ENCODE data around the gene PDZD2.

The PDZD2 gene

GRCh38 chr5:31720004-31720403 lies 81.1 kb downstream of the PDZD2 start:
- Histone ChIP-seq H3K36me3 (ENCODE audit: control insufficient read depth in 1 of 2, insufficient read depth in 2 of 2, low read length in 2 of 2) (no peaks in the 10 kb centered on the region), H3K4me2 (ENCODE audit: low read length) (peak overlapping the region; percentile 0), H3K79me1 (ENCODE audit: low read length) (no peaks in the 10 kb centered on the region), H2AFZ (ENCODE audit: insufficient read depth, low read length, poor library complexity) (no peak overlapping the region), H2AK5ac (ENCODE audit: low read length) (no peak overlapping the region), H3K27ac (ENCODE audit: low read depth, low read length) (no peak overlapping the region), H4K12ac (ENCODE audit: low read depth, low read length) (no peak overlapping the region), H3K14ac (ENCODE audit: low read length) (no peak overlapping the region), H3K79me2 (ENCODE audit: control insufficient read depth, insufficient read depth, low read length, poor library complexity) (no peaks in the 10 kb centered on the region), H3K9ac (ENCODE audit: low read length) (no peak overlapping the region), H3K27me3 (ENCODE audit: insufficient read depth, low read length) (no peaks in the 10 kb centered on the region), H3K4me1 (ENCODE audit: control insufficient read depth in 1 of 2, insufficient read depth in 2 of 2, low read length in 2 of 2) (no peaks in the 10 kb centered on the region), H3K9me3 (ENCODE audit: insufficient read depth, low read depth, low read length) (no peaks in the 10 kb centered on the region), H2BK5ac (ENCODE audit: low read depth, low read length, poor library complexity) (no peak overlapping the region), H3K23ac (ENCODE audit: low read length) (no peak overlapping the region), H3K4me3 (ENCODE audit: low read depth, low read length) (no peak overlapping the region), H4K8ac (ENCODE audit: low read depth, low read length) (no peak overlapping the region), H4K91ac (ENCODE audit: low read depth, low read length) (no peak overlapping the region), H3K18ac (ENCODE audit: low read length) (no peak overlapping the region), H2BK120ac (ENCODE audit: insufficient read depth, low read length, poor library complexity) (no peak overlapping the region), H3K4ac (ENCODE audit: low read depth, low read length) (no peak overlapping the region), H2BK12ac (ENCODE audit: low read length) (no peak overlapping the region)
- no peak for DNase-seq
- no CpG with 5 or more reads among the region's 1 CpG for WGBS (ENCODE audit: extremely low coverage, insufficient coverage, insufficient read length)

GRCh38 chr5:31720811-31721345 lies 81.9 kb downstream of the PDZD2 start:
- H3K27me3 ChIP-seq (ENCODE audit: insufficient read depth, low read length), result no peaks in the 10 kb centered on the region
- H3K14ac ChIP-seq (ENCODE audit: low read length), result no peak overlapping the region
- H3K4me1 ChIP-seq (ENCODE audit: control insufficient read depth in 1 of 2, insufficient read depth in 2 of 2, low read length in 2 of 2), result no peaks in the 10 kb centered on the region
- no peak overlapping the region for H2BK12ac ChIP-seq (ENCODE audit: low read length)
- H3K36me3 ChIP-seq (ENCODE audit: control insufficient read depth in 1 of 2, insufficient read depth in 2 of 2, low read length in 2 of 2), result no peaks in the 10 kb centered on the region
- H4K12ac ChIP-seq (ENCODE audit: low read depth, low read length), result no peak overlapping the region
- no peak overlapping the region for H2AK5ac ChIP-seq (ENCODE audit: low read length)
- no peaks in the 10 kb centered on the region for H3K79me2 ChIP-seq (ENCODE audit: control insufficient read depth, insufficient read depth, low read length, poor library complexity)
- no peak overlapping the region for H2AFZ ChIP-seq (ENCODE audit: insufficient read depth, low read length, poor library complexity)
- no peak overlapping the region for H3K18ac ChIP-seq (ENCODE audit: low read length)
- H2BK5ac ChIP-seq (ENCODE audit: low read depth, low read length, poor library complexity), result no peak overlapping the region
- H3K9ac ChIP-seq (ENCODE audit: low read length), result no peak overlapping the region
- no peak overlapping the region for H3K23ac ChIP-seq (ENCODE audit: low read length)
- no peak overlapping the region for H4K91ac ChIP-seq (ENCODE audit: low read depth, low read length)
- H3K79me1 ChIP-seq (ENCODE audit: low read length), result no peaks in the 10 kb centered on the region
- H2BK120ac ChIP-seq (ENCODE audit: insufficient read depth, low read length, poor library complexity), result no peak overlapping the region
- H3K4me2 ChIP-seq (ENCODE audit: low read length), result no peak overlapping the region
- no CpG with 5 or more reads among the region's 4 CpGs for WGBS (ENCODE audit: extremely low coverage, insufficient coverage, insufficient read length)
- H3K4ac ChIP-seq (ENCODE audit: low read depth, low read length), result no peak overlapping the region
- H3K9me3 ChIP-seq (ENCODE audit: insufficient read depth, low read depth, low read length), result no peaks in the 10 kb centered on the region
- H4K8ac ChIP-seq (ENCODE audit: low read depth, low read length), result no peak overlapping the region
- no peak overlapping the region for H3K27ac ChIP-seq (ENCODE audit: low read depth, low read length)
- no peak for DNase-seq
- H3K4me3 ChIP-seq (ENCODE audit: low read depth, low read length), result no peak overlapping the region

- Histone ChIP-seq H3K4me3 (ENCODE audit: low read depth, low read length) (no peak overlapping the region), H3K27me3 (ENCODE audit: insufficient read depth, low read length) (no peaks in the 10 kb centered on the region), H3K9ac (ENCODE audit: low read length) (no peak overlapping the region), H3K79me2 (ENCODE audit: control insufficient read depth, insufficient read depth, low read length, poor library complexity) (no peaks in the 10 kb centered on the region), H2BK5ac (ENCODE audit: low read depth, low read length, poor library complexity) (no peak overlapping the region), H3K9me3 (ENCODE audit: insufficient read depth, low read depth, low read length) (no peaks in the 10 kb centered on the region), H2BK12ac (ENCODE audit: low read length) (no peak overlapping the region), H2BK120ac (ENCODE audit: insufficient read depth, low read length, poor library complexity) (no peak overlapping the region), H3K36me3 (ENCODE audit: control insufficient read depth in 1 of 2, insufficient read depth in 2 of 2, low read length in 2 of 2) (no peaks in the 10 kb centered on the region), H3K4me1 (ENCODE audit: control insufficient read depth in 1 of 2, insufficient read depth in 2 of 2, low read length in 2 of 2) (no peaks in the 10 kb centered on the region), H3K4me2 (ENCODE audit: low read length) (no peak overlapping the region), H2AFZ (ENCODE audit: insufficient read depth, low read length, poor library complexity) (no peak overlapping the region), H2AK5ac (ENCODE audit: low read length) (no peak overlapping the region), H3K79me1 (ENCODE audit: low read length) (no peaks in the 10 kb centered on the region), H3K27ac (ENCODE audit: low read depth, low read length) (no peak overlapping the region), H4K8ac (ENCODE audit: low read depth, low read length) (no peak overlapping the region), H3K18ac (ENCODE audit: low read length) (no peak overlapping the region), H3K23ac (ENCODE audit: low read length) (no peak overlapping the region), H3K14ac (ENCODE audit: low read length) (no peak overlapping the region), H4K91ac (ENCODE audit: low read depth, low read length) (no peak overlapping the region), H4K12ac (ENCODE audit: low read depth, low read length) (no peak overlapping the region), H3K4ac (ENCODE audit: low read depth, low read length) (no peak overlapping the region)
- no peak for DNase-seq
- WGBS (ENCODE audit: extremely low coverage, insufficient coverage, insufficient read length), result no CpG with 5 or more reads among the region's 4 CpGs
Measured at GRCh38 chr5:31722111-31722510, 83.2 kb downstream of the PDZD2 start.

GRCh38 chr5:31725996-31726395 lies 87.1 kb downstream of the PDZD2 start:
- no peaks in the 10 kb centered on the region for H3K4me1 ChIP-seq (ENCODE audit: control insufficient read depth in 1 of 2, insufficient read depth in 2 of 2, low read length in 2 of 2)
- H2AK5ac ChIP-seq (ENCODE audit: low read length), result no peak overlapping the region
- no peak overlapping the region for H3K4ac ChIP-seq (ENCODE audit: low read depth, low read length)
- H3K27me3 ChIP-seq (ENCODE audit: insufficient read depth, low read length), result no peaks in the 10 kb centered on the region
- no peak overlapping the region for H2BK120ac ChIP-seq (ENCODE audit: insufficient read depth, low read length, poor library complexity)
- H3K79me2 ChIP-seq (ENCODE audit: control insufficient read depth, insufficient read depth, low read length, poor library complexity), result no peaks in the 10 kb centered on the region
- H3K79me1 ChIP-seq (ENCODE audit: low read length), result no peaks in the 10 kb centered on the region
- no CpG with 5 or more reads among the region's 10 CpGs for WGBS (ENCODE audit: extremely low coverage, insufficient coverage, insufficient read length)
- no peaks in the 10 kb centered on the region for H3K9me3 ChIP-seq (ENCODE audit: insufficient read depth, low read depth, low read length)
- H2AFZ ChIP-seq (ENCODE audit: insufficient read depth, low read length, poor library complexity), result no peak overlapping the region
- H4K8ac ChIP-seq (ENCODE audit: low read depth, low read length), result no peak overlapping the region
- no peak overlapping the region for H3K9ac ChIP-seq (ENCODE audit: low read length)
- no peak overlapping the region for H4K12ac ChIP-seq (ENCODE audit: low read depth, low read length)
- no peak overlapping the region for H3K4me2 ChIP-seq (ENCODE audit: low read length)
- no peak overlapping the region for H4K91ac ChIP-seq (ENCODE audit: low read depth, low read length)
- no peak overlapping the region for H3K18ac ChIP-seq (ENCODE audit: low read length)
- no peak overlapping the region for H2BK5ac ChIP-seq (ENCODE audit: low read depth, low read length, poor library complexity)
- no peaks in the 10 kb centered on the region for H3K36me3 ChIP-seq (ENCODE audit: control insufficient read depth in 1 of 2, insufficient read depth in 2 of 2, low read length in 2 of 2)
- DNase-seq, result no peak
- no peak overlapping the region for H3K4me3 ChIP-seq (ENCODE audit: low read depth, low read length)
- H3K27ac ChIP-seq (ENCODE audit: low read depth, low read length), result no peak overlapping the region
- no peak overlapping the region for H2BK12ac ChIP-seq (ENCODE audit: low read length)
- H3K23ac ChIP-seq (ENCODE audit: low read length), result no peak overlapping the region
- no peak overlapping the region for H3K14ac ChIP-seq (ENCODE audit: low read length)
